ENCODE data around the gene B4GALT2. TPM values are rescaled to one million over a fixed set of nuclear protein-coding genes. Genes with fewer than 3 reads are reported as not detected.

B4GALT2 gene
- total RNA-seq, 4 donors from 2014 or later = 45.3 to 94.5 (median 77.5) TPM

DNA sequence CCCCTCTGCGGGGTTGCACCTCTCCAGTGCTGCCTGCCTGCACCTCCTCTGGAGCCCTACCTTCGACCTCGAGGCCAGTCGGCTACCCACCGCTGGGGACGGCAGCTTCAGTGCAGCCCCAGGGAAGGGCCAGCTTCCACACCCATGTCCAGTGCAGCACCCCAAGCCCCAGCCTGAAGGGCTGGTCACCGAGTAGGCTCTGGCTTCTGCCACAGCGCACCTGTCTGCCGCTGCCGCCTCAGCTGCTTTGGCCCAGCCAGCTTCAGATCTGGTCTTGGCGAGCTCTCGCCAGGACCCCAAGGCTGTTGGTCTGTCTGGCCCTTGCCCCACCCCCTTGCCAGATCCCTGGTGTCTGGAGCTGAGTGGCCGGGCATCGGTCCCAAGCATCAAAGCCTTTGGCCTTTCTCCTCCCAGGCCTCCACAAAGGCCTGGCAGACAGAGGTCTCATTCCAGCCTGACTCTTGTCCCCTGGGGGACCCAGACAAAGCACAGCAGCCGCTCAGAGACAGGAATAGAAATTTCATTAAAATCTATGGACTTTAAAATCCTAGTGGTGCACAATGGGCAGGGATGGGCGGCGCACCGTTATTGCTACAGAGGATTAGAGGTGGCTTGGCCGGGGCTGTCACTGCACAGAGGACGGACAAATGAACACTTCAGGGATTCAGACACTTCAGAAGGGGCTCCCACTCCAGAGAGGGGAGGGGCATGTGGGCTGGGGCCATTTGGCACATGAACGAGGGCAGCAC is 17.1 kb downstream of the B4GALT2 start:
- DNase-seq (ENCODE audit: extremely low spot score) = no peak
- intact Hi-C loops (cut with DNase I) = no loop called here

DNA sequence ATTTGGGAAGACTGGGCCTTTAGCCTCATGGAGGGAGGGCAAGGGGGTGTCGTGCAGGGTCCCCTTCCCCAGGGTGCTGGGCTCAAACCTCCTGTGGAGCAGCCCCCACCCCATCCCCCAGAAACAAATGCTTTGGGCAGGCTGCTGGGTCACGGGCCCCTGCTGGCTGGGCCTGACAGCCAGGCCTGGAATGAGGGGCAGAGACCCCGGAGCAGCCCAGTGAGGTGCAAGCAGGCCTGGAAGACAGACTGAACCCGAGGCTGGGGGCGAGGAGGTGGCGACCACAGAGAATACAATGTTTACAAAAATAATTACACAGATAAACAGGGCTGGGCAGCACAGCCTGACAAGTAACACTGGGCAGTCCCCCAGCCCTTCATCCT is 17.7 kb downstream of the B4GALT2 start:
- Histone ChIP-seq H3K27ac (replicated peaks in 1 of 4) (no peak overlapping the region), H3K4me3 (no peak overlapping the region), H3K4me1 (peaks cover 5 to 21% (median 15%) of the 10 kb centered on the region in 4 donors), H3K36me3 (peaks cover 0 to 44% (median 11%) of the 10 kb centered on the region in 4 donors), H3K27me3 (no peaks in the 10 kb centered on the region), H3K9me3 (no peaks in the 10 kb centered on the region)
- no peak for DNase-seq (ENCODE audit: extremely low spot score)
- no peak for TF ChIP-seq POLR2A (IDR thresholded peaks at IDR 0.05; ENCODE audit: low read depth)
- no peak for TF ChIP-seq POLR2AphosphoS5 (IDR thresholded peaks at IDR 0.05)
- no peak for TF ChIP-seq EP300 (IDR thresholded peaks at IDR 0.05)
- TF ChIP-seq, protein P1, sequence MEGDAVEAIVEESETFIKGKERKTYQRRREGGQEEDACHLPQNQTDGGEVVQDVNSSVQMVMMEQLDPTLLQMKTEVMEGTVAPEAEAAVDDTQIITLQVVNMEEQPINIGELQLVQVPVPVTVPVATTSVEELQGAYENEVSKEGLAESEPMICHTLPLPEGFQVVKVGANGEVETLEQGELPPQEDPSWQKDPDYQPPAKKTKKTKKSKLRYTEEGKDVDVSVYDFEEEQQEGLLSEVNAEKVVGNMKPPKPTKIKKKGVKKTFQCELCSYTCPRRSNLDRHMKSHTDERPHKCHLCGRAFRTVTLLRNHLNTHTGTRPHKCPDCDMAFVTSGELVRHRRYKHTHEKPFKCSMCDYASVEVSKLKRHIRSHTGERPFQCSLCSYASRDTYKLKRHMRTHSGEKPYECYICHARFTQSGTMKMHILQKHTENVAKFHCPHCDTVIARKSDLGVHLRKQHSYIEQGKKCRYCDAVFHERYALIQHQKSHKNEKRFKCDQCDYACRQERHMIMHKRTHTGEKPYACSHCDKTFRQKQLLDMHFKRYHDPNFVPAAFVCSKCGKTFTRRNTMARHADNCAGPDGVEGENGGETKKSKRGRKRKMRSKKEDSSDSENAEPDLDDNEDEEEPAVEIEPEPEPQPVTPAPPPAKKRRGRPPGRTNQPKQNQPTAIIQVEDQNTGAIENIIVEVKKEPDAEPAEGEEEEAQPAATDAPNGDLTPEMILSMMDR (IDR thresholded peaks at IDR 0.05) = no peak
- 87% methylated on average over 6 of the region's 6 CpGs for WGBS
- intact Hi-C loops (cut with DNase I) = no loop called here

More for the DNA sequence above, 17.1 kb downstream of the B4GALT2 start:
- Histone ChIP-seq H3K9me3 (no peaks in the 10 kb centered on the region), H3K27me3 (no peaks in the 10 kb centered on the region), H3K4me1 (peaks cover 8 to 23% (median 18%) of the 10 kb centered on the region in 4 donors), H3K27ac (replicated peaks in 1 of 4) (no peak overlapping the region), H3K4me3 (no peak overlapping the region), H3K36me3 (peaks cover 0 to 38% (median 8%) of the 10 kb centered on the region in 4 donors)
- TF ChIP-seq POLR2AphosphoS5 (IDR thresholded peaks at IDR 0.05) = no peak
- 86% methylated on average over 14 of the region's 21 CpGs for WGBS

DNA sequence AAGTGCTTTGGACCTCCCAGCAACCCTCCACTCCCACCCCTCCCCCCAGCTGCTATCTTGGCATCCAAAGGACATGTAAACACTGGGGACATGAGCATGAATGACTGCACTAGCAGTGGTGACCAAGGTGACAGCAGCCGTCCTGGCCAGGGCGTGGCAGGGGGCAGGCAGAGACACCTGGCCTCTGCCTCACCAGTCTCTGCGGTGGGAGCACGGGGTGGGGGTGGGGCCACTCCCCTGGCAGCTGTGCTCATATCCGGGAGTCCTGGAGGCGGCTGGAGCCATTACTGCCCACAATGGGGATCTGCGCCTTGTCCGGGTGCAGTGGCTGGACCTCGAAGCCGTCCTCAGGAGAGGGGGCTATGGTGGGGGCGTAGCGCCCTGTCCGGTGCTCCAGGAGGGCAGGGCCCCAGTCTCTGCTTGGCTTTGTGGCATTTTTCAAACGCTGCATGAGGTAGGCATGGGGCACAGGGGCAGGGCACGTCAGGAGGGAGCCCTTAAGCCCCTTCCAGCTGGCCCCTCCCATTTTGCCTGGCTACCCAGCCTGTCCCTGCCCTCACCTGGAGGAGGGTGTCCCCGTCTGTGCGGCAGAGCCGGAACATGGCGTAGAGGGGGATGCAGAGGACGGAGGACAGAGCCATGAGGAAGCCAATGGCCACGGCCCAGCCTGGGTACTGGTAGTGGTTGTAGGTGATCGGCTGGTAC is 18.4 kb downstream of the B4GALT2 start:
- H3K27me3 ChIP-seq = no peaks in the 10 kb centered on the region
- TF ChIP-seq EP300 (IDR thresholded peaks at IDR 0.05) (no peak), POLR2AphosphoS5 (IDR thresholded peaks at IDR 0.05) (no peak), POLR2A (IDR thresholded peaks at IDR 0.05; ENCODE audit: low read depth) (no peak)
- TF ChIP-seq, protein P1 (IDR thresholded peaks at IDR 0.05) = no peak
- no peak overlapping the region for H3K27ac ChIP-seq (replicated peaks in 1 of 4)
- no peaks in the 10 kb centered on the region for H3K9me3 ChIP-seq
- peaks cover 0 to 15% (median 8%) of the 10 kb centered on the region in 4 donors for H3K4me1 ChIP-seq
- no peak overlapping the region for H3K4me3 ChIP-seq
- DNase-seq (ENCODE audit: extremely low spot score) = no peak
- WGBS = 92% methylated on average over 16 of the region's 22 CpGs
- peaks cover 0 to 51% (median 14%) of the 10 kb centered on the region in 4 donors for H3K36me3 ChIP-seq
- intact Hi-C loops (cut with DNase I) = no loop called here

DNA sequence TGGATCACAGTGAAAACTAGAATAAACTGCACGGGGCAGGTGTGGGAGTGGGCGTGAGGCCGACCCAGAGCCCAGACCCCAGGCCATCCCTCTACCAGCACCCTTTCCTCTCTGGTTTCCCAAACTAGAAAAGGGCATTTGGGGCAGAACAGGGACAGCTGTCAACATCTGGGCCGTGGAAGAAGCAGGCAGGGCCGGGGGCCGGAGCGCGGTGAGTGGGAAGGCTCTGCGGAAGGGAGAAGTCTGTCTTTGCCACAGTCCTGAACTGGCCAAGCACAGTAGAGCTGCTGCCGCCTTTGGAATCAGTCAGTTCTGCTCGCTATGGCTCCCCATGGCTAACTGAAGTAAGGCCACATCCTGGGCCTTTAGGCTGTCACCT is 19.0 kb downstream of the B4GALT2 start:
- intact Hi-C loops (cut with DNase I) = no loop called here
- no peak for DNase-seq (ENCODE audit: extremely low spot score)
- WGBS = 90% methylated on average over 11 of the region's 11 CpGs
- peaks cover 0 to 57% (median 17%) of the 10 kb centered on the region in 4 donors for H3K36me3 ChIP-seq
- peaks cover 0 to 15% (median 6%) of the 10 kb centered on the region in 4 donors for H3K4me1 ChIP-seq
- no peak overlapping the region for H3K27ac ChIP-seq (replicated peaks in 1 of 4)
- no peaks in the 10 kb centered on the region for H3K9me3 ChIP-seq
- H3K4me3 ChIP-seq = no peak overlapping the region
- TF ChIP-seq EP300 (IDR thresholded peaks at IDR 0.05) = no peak
- no peak for TF ChIP-seq POLR2AphosphoS5 (IDR thresholded peaks at IDR 0.05)
- TF ChIP-seq, protein P1 (IDR thresholded peaks at IDR 0.05) = no peak
- no peak for TF ChIP-seq POLR2A (IDR thresholded peaks at IDR 0.05; ENCODE audit: low read depth)
- no peaks in the 10 kb centered on the region for H3K27me3 ChIP-seq

DNA sequence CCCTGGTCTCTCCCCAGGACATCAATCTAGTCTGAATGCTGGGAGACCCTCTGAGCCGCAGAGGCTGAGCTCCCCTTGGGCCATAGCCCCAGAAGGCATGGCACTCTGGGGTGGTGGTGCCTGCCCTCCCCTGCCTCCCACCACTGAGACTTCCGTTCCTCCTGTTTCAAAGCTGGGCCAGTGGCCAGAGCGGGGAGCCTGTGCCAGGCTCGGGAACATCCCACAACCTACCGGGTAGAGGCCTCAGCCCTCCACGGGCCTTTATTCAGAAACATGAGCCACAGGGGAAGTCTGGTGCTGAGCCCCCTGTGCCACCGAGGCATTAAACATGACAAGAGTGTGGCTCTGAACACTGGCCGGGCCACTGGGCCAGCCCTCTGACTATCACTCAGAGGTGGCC is 20.4 kb downstream of the B4GALT2 start:
- no peak for TF ChIP-seq POLR2A (IDR thresholded peaks at IDR 0.05; ENCODE audit: low read depth)
- TF ChIP-seq, protein P1 (IDR thresholded peaks at IDR 0.05) = no peak
- TF ChIP-seq EP300 (IDR thresholded peaks at IDR 0.05) = no peak
- no peak for TF ChIP-seq POLR2AphosphoS5 (IDR thresholded peaks at IDR 0.05)

More for the DNA sequence above, 20.4 kb downstream of the B4GALT2 start:
- H3K27me3 ChIP-seq = no peaks in the 10 kb centered on the region
- H3K4me1 ChIP-seq = peaks cover 0 to 15% (median 6%) of the 10 kb centered on the region in 4 donors
- intact Hi-C loops (cut with DNase I) = no loop called here
- H3K4me3 ChIP-seq = no peak overlapping the region
- WGBS = 82% methylated on average over 7 of the region's 8 CpGs
- peaks cover 0 to 59% (median 17%) of the 10 kb centered on the region in 4 donors for H3K36me3 ChIP-seq
- no peak overlapping the region for H3K27ac ChIP-seq (replicated peaks in 1 of 4)
- no peaks in the 10 kb centered on the region for H3K9me3 ChIP-seq
- DNase-seq (ENCODE audit: extremely low spot score) = no peak
